HG02973 (cell line): Measurements from ENCODE around the gene FHL3.
"Not testable (repeated sequence)": the region's sequence is repeated elsewhere in the genome, so short reads cannot be mapped to it uniquely, and the experiment has no call there.

ENCODE experiments used
- ATAC-seq: cut with Tn5 transposase; IDR thresholded peaks from one replicate; pipeline ENCODE4 v1.9.1; 2021; ENCODE audit warnings: moderate library complexity; ENCODE audit not compliant: unreplicated experiment

Gene FHL3

GRCh38 chr1:38037221-38037939 lies 32.1 kb upstream of the FHL3 start:
- ATAC-seq: no peak

DNA sequence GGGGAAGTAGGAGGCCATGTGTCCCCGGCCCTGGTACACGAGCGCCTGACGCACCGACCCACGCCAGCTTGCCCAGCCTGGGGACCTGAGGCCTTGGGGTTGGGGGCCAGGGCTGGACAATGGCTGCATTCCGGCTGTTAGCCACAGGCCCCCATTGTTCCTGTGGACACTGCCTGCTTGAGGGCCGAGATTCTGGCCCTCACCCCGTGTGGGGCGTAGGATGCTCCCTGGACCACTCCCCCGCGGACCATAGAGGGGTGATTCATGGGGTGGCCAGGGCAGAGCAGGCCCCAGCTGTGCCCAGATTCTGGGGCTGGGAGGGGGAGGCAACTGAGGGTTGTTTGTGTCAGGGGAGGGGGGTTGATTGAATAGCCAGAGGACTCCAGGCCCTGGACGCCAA lies 29.6 kb upstream of the FHL3 start:
- ATAC-seq: no peak

DNA sequence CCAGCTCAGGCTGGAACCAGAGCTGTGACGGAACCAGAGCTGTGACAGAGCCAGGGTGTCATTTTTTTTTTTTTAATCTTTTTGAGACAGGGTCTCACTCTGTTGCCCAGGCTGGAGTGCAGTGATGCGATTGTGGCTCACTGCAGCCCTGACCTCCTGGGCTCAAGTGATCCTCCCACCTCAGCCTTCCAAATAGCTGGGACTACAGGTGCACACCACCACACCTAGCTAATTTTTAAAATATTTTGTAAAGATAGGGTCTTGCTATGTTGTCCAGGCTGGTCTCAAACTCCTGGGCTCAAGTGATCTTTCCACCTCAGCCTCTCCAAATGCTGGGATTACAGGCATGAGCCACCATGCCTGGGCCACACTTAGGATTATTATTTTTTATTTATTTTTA lies 27.7 kb upstream of the FHL3 start:
- not testable (repeated sequence) for ATAC-seq

DNA sequence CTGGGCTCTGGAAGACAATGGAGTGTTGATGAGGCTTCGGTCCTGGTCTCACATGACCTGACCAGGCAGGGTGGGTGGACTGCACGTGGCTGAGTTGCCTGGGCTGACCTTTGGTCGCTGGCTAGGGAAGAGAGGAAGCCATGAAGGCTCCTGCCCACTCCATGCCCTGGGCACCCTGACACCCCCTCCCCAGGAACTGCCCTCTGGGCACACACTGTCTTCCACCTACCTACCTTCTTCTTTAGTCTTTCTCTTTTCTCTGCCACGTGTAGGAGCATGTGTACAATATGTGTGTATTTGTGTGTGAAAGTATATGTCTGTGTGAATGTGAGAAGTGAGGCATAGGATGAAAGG lies 26.2 kb upstream of the FHL3 start:
- no peak for ATAC-seq

DNA sequence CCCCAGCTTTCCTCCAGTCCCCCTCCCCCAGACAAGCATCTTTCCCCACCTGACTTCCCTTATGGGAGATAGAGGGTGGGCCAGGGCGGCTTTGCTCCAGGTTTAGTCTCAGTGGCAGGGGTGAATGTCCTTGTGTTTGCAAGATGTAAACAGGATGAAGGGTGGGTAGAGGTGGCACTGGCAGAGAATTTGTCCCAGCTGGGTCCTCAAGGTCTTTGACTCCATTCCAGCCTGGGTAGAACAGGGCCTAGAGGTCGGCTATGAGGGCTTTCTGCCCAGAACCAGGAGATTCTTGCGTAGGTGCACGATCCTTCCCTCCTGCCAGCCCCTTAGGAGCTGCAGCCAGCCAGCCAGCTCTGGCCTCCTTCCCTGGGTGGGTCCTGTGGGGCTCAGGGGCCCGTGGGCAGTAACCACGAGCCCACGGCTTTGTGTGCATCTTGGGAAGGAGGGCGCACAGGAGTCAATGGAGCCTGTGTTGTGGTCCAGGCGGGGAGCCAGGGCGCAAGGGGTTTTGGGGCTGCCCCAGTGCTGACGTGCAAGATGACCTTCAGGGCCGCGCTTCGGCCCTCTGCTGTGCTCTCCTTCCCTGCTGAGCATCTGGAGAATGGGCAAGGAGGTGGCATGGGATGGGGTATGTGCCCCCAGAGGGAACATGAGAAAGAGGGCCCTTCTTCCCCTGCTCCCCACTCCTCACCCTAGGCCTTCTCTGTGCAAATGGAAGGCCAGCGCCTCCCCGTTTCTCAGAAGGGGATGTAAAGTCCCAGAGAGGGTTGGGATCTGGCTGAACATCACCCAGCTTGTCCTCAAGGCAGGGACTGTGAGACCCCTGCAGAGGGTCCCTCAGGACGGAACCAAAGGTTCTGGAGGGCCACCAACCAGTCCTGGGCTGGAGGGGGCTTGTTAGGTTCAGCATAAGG lies 25.5 kb upstream of the FHL3 start:
- no peak for ATAC-seq

DNA sequence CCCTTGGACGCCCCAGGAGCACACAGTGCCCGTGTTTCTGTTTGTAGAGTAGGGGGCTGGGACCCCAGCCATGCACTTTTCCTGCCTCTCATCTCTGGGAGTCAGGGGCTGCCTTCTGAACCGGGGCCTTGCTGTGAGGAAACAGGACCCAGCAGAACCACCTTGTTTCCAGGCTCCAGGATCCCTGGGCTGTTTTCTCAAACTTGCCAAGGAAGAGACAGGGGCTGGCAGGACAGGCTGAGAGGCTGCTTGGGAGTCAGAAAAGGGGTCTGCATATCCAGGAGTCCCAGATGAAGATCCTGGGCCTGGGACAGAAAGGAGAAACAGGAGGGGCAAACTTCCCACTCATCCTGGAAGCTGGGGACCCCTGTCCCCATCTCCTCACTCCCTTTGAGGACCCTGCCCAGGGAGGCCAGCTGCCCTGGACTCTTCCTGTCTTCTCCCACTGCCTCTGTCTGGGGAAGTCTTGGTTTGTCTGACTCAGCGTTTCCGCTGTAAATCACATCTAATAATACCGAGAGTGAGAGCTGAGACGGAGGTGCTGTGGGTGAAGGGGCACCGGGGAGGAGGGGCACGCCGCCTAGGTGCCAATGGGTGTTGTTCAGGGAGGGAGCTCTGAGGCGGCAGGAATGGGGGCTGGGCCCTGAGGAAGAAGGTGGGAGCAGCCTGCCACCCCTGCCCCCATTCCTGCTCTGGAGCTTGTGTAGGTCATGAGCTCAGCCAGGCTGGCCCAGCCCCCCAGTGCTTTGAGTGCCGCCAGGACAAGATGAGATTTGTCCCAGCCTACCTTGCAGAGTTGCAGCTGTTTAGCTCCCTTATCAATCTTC lies 24.6 kb upstream of the FHL3 start:
- ATAC-seq: peak; percentile 44

- no peak for ATAC-seq
Observed at GRCh38 chr1:38029081-38029681, 23.9 kb upstream of the FHL3 start.

DNA sequence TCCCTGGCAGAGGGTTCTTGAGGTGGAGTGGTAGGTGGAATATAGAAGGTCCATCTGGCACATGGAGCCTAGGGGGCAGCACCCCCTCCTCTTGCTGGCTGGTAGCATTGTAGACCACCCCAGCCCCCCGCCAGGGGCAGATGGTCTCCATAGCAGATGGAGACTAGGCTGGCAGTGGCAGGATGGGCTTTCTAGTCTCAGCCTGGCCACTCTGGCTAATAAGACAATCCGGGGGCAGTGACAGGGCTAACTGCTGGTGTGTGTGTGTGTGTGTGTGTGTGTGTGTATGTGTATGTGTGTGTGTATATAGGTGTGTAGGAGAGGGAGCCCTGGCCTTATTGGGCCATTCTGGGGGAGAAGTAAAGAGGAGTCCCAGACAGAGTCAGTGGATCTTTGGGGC lies 23.4 kb upstream of the FHL3 start:
- no peak for ATAC-seq

DNA sequence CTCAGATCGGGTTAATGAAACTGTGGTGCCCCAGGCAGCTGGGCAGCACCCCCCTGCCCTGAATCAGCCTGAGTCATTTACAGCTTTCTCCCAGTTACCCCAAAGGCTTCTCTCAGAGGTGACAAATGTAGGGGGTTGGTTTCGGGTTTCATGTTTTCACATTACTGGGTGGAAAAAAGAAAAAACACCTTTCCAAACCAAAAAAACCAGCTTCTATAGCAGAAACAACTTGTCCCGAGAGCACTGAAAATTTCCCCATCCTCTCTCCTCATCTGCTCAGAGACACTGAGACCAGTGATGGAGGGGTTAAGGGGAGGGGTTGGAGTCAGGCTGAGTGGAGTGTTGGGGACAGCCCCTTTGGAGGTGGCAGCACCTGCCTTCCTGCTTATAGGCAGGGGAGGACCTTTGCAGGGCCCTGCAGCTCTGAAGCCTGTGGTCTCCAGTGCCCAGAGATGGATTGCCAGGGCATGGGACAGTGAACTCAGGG lies 22.8 kb upstream of the FHL3 start:
- peak; percentile 76 for ATAC-seq

- ATAC-seq: no peak
Observed at GRCh38 chr1:38027201-38028104, 22.1 kb upstream of the FHL3 start.

DNA sequence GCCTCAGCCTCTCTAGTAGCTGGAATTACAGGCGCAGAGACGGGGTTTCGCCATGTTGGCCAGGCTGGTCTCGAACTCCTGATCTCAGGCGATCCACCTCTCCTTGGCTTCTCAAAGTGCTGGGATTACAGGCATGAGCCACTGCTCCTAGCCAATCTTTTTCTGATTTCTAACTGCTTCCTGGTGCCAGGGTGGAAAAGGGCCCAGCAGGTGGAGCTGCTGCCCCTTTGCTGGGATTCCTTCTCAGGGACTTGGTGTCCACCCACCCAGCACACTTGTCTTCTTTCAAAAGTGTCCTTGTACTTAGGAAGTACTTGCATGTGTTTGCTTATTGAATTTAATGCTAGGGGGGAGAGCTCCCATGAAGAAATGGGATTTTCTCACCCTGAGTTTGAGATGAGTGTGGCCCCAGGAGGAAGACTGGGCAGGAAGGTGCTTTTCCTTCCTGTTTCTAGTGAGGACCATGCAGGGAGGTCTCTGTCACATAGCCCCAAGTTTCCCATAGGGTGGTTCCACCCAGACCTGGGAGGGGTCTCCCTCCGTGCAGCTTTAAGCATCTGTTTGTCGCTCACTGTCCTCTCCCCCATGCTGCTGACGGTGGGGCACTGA lies 21.4 kb upstream of the FHL3 start:
- no peak for ATAC-seq

DNA sequence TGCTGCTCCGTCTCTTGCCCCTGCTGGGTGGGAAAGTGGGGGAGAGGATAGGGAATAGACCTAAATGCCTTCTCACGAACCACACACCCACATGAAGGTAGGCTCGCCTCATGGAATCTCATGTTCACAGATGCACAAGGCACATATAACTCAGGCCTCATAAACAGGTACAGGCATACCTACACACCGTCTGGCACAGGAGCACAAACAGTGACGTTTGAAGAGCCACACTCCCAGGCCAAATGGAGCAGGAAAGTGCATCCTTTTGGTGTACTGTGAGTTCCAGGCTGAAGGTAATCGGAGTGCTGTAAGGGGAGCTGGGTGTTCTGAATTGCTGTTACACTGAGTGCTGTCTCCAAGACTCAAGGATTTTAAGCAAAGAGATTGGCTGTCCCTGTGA lies 20.4 kb upstream of the FHL3 start:
- no peak for ATAC-seq

DNA sequence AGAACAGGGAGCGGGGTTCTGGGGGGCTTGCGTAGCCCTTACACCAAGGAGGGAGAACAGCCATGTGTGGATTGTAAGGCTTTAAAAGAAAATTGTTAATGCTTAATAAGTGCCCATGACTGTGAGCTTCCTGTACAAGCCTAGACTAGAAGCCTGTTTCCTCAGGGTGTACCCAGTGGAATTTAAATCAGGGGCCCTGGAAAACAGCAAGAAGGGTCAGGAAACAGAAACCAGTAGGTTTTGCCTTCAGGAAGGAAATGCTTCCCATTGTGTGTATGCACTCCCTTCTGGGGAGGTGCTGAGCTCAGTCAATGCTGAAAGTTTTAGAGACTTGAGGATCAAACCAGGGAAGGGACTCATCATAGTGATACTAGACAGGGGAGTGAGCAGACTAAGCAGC lies 19.9 kb upstream of the FHL3 start:
- no peak for ATAC-seq

DNA sequence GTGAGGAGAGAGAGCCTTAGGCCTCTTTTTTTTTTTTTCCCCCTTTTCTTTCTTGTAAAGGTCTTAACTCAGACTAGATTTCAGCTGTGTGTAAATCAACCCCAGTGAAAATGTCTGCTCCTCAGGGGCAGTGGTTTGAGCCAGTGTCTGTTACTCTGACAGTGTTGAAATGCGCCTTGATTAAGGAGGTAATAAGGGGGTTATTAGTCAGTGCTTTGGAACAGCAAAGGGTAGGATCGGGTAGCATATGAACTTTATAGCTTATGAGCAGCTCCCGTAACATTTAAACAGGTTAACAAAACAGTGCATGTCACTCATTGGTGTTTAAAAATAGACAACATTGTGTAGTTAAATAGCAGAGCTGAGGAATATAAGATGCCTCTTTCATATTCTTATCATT lies 17.5 kb upstream of the FHL3 start:
- ATAC-seq: no peak

GRCh38 chr1:38021969-38022368 lies 16.7 kb upstream of the FHL3 start:
- no peak for ATAC-seq

- no peak for ATAC-seq
Observed at GRCh38 chr1:38020396-38020795, 15.1 kb upstream of the FHL3 start.

GRCh38 chr1:38018864-38019343 lies 13.6 kb upstream of the FHL3 start:
- ATAC-seq: no peak

DNA sequence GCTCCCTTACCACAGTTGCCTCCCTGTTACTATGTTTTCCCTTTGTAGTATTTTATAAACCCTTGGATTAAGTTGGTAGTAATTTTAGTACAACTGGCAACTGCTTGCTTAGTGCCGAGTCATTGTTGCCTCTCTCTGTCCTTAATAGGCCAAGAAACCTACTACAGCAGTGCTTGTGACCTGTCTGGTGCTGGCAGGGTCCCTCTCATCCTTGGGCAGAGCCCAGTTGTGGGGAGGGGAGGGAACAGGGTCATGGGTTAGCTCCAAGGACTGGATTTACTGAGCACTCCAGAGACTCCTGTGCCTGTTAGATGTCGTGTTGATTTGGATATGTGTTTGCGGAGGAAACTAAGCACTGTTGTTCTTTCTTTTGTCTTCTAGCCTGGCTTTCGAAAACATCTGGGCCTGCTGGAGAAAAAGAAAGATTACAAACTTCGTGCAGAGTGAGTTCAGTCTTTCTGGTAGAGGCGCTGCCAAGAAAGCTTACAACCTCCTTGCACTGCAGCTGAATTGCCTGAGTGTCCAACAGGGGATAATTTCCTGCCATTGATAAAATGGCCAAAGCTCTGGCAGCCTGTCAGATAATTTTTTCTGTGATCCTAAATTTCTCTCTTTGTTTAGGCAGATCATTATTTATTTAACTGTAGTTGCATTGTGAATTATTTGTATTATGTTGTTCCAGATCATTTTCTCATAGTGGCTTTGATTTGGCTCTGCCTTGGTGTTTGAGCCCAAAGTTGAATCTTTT lies 10.8 kb upstream of the FHL3 start:
- ATAC-seq: no peak
